ENCODE measurements around the gene STAC2.

DNA sequence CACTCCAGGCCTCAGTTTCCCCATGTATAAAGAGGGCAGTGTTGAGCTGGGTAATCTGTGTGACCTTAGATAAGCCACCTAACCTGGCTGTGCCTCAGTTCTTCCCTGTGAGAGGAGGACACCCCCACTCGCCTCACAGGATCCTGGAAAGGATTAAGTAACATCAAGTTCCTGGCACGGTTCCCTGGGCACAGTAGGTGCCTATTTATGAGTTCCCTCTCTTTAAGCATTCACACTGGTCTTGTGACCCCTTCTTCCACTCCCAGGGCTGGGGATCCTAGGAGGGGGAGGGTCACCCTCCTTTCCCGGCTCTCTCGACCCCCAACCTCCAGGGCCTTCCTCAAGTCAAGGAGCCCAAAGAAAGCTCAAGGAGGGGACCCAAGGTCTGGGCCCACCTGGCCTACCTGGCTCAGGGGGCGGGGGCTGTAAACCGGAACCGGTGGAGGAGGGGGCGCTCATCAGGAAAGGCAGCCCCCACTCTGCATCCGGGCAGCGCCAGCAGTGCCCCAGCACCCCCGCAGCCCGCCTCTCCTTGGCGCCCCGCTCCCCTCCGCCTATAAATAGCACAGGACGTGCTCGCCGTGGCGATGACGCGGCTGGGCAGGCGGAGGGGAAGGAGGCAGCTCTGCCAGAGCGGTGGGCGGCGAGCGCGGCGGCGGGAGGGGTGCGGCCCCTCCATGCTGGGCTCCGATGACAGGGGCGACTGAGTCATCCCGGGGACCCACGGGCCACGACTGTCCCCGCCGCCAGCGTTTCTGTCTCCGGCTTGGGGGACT is 16.2 kb downstream of the STAC2 start:
- TF ChIP-seq, protein P1, sequence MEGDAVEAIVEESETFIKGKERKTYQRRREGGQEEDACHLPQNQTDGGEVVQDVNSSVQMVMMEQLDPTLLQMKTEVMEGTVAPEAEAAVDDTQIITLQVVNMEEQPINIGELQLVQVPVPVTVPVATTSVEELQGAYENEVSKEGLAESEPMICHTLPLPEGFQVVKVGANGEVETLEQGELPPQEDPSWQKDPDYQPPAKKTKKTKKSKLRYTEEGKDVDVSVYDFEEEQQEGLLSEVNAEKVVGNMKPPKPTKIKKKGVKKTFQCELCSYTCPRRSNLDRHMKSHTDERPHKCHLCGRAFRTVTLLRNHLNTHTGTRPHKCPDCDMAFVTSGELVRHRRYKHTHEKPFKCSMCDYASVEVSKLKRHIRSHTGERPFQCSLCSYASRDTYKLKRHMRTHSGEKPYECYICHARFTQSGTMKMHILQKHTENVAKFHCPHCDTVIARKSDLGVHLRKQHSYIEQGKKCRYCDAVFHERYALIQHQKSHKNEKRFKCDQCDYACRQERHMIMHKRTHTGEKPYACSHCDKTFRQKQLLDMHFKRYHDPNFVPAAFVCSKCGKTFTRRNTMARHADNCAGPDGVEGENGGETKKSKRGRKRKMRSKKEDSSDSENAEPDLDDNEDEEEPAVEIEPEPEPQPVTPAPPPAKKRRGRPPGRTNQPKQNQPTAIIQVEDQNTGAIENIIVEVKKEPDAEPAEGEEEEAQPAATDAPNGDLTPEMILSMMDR (IDR thresholded peaks at IDR 0.05), result no peak
- TF ChIP-seq POLR2AphosphoS5 (IDR thresholded peaks at IDR 0.05) (peak; percentile 60), POLR2A (IDR thresholded peaks at IDR 0.05; ENCODE audit: low read depth) (no peak)

Measured in esophagus muscularis mucosa (tissue), 3 donors.